Transverse colon (tissue), 4 donors: Measurements from ENCODE around the gene KIF16B. TPM values are rescaled to one million over a fixed set of nuclear protein-coding genes. Genes with fewer than 3 reads are reported as not detected.

ENCODE experiments used
- DNase-seq: peaks from one replicate; pipeline ENCODE4 v3.0.0-alpha.2; 2019
- H3K27ac ChIP-seq, 4 donors: fragments of 200-600 bp; sonication (generic); 2 replicates each; pipeline ENCODE4 v1.5.1; 2016 to 2018; ENCODE audit warnings: inconsistent platforms in 4 of 4
- H3K27me3 ChIP-seq: fragments of 200-600 bp; sonication (generic); 2 replicates; pipeline ENCODE4 v1.5.1; 2017; ENCODE audit warnings: inconsistent platforms
- H3K36me3 ChIP-seq, 4 donors: fragments of 200-600 bp; sonication (generic); 2 replicates each; pipeline ENCODE4 v1.5.1; 2017 to 2019; ENCODE audit warnings: inconsistent platforms in 4 of 4
- H3K4me1 ChIP-seq, 4 donors: fragments of 200-600 bp; sonication (generic); 2 replicates each; pipeline ENCODE4 v1.5.1; 2017 to 2020; ENCODE audit warnings: inconsistent platforms in 4 of 4
- H3K4me3 ChIP-seq, 4 donors: fragments of 200-600 bp; sonication (generic); 1 replicate in 1 of 4; 2 replicates in 3 of 4; pipeline versions ENCODE4 v1.5.1 to v1.6.1; 2017 to 2019; ENCODE audit warnings: inconsistent platforms in 4 of 4
- H3K9me3 ChIP-seq, 2 donors: fragments of 200-600 bp; sonication (generic); 2 replicates each; pipeline ENCODE4 v1.5.1; 2017 to 2019; ENCODE audit warnings: inconsistent platforms in 2 of 2
- EP300 ChIP-seq: sonication (generic); formaldehyde crosslinking; IDR thresholded peaks from one replicate; pipeline ENCODE4 v1.6.1; 2017; ENCODE audit warnings: antibody characterized with exemption, low read depth
- POLR2A ChIP-seq: fragments of 450-650 bp; IDR thresholded peaks from one replicate; pipeline ENCODE4 v1.6.1; 2016; ENCODE audit warnings: antibody characterized with exemption, mild to moderate bottlenecking, moderate library complexity
- POLR2AphosphoS5 ChIP-seq, 3 donors: sonication (generic); formaldehyde crosslinking; IDR thresholded peaks; one replicate each; pipeline ENCODE4 v1.6.1; 2016; ENCODE audit warnings: antibody characterized with exemption in 3 of 3
- WGBS, 2 donors: methylation state at CpG; one replicate each; pipeline ENCODE4 v1.1.5; 2018; ENCODE audit warnings: low coverage in 1 of 2; 5-methylcytosine and 5-hydroxymethylcytosine counted together
- in situ Hi-C, 4 donors: fragments of 200-750 bp; cut with MboI; loops; one replicate each; pipeline versions ENCODE4 v1.15.0 to v1.15.1; 2017; ENCODE audit warnings: low sequenced_read_pairs in 3 of 4, low pct_ligation_motif_present in 1 of 4, low pct_unique_long_range_greater_than_20kb in 1 of 4
- intact Hi-C: fragments of 100-400 bp; cut with DNase I; formaldehyde crosslinking; loops from one replicate; pipeline ENCODE4 v1.15.1; 2023; ENCODE audit warnings: low total_unique reads
- total RNA-seq, 4 donors: library from RNA; depleted of rRNA; stranded (reverse); fragments of >200 nt; gene quantifications; one replicate each; pipeline ENCODE4 v1.1.0, GENCODE V29; 2016
- TF ChIP-seq, protein P1 (sequence below), 5 experiments: fragments of 200-600 bp in 3 of 5; fragments of 450-650 bp in 2 of 5; sonication (generic) in 3 of 5; IDR thresholded peaks; 1 replicate in 2 of 5; 2 replicates in 3 of 5; pipeline ENCODE4 v1.5.1; 2016 to 2017; ENCODE audit warnings: antibody characterized with exemption in 5 of 5, inconsistent platforms in 3 of 5, mild to moderate bottlenecking in 2 of 5, moderate library complexity in 1 of 5

KIF16B gene
- total RNA-seq, 4 donors from 2014 or later, result 82.7 to 154 (median 90.1) TPM

GRCh38 chr20:16432466-16433292 lies 140.6 kb downstream of the KIF16B start:
- WGBS, 2 donors, result 87 to 95% methylated on average over 8 of the region's 8 CpGs
- no peaks in the 10 kb centered on the region for H3K4me1 ChIP-seq
- TF ChIP-seq, protein P1, sequence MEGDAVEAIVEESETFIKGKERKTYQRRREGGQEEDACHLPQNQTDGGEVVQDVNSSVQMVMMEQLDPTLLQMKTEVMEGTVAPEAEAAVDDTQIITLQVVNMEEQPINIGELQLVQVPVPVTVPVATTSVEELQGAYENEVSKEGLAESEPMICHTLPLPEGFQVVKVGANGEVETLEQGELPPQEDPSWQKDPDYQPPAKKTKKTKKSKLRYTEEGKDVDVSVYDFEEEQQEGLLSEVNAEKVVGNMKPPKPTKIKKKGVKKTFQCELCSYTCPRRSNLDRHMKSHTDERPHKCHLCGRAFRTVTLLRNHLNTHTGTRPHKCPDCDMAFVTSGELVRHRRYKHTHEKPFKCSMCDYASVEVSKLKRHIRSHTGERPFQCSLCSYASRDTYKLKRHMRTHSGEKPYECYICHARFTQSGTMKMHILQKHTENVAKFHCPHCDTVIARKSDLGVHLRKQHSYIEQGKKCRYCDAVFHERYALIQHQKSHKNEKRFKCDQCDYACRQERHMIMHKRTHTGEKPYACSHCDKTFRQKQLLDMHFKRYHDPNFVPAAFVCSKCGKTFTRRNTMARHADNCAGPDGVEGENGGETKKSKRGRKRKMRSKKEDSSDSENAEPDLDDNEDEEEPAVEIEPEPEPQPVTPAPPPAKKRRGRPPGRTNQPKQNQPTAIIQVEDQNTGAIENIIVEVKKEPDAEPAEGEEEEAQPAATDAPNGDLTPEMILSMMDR (IDR thresholded peaks at IDR 0.05), result no peak
- TF ChIP-seq POLR2A (no peak), POLR2AphosphoS5 (IDR thresholded peaks at IDR 0.05) (no peak), EP300 (no peak)
- no peak overlapping the region for H3K4me3 ChIP-seq
- DNase-seq, result no peak
- no peaks in the 10 kb centered on the region for H3K27me3 ChIP-seq
- no peak overlapping the region for H3K27ac ChIP-seq
- peaks cover 0 to 10% (median 0%) of the 10 kb centered on the region in 4 donors for H3K36me3 ChIP-seq
- in situ Hi-C loops, result no loop called here
- intact Hi-C loops, result no loop called here
- no peaks in the 10 kb centered on the region for H3K9me3 ChIP-seq

- Histone ChIP-seq H3K27ac (no peak overlapping the region), H3K36me3 (peaks cover 0 to 33% (median 14%) of the 10 kb centered on the region in 4 donors), H3K9me3 (no peaks in the 10 kb centered on the region), H3K27me3 (no peaks in the 10 kb centered on the region), H3K4me3 (no peak overlapping the region), H3K4me1 (no peaks in the 10 kb centered on the region)
- in situ Hi-C loops (no loop called here), intact Hi-C loops (loop anchor here (5.0 kb wide), 1 partner anchor 534 kb away; no protein-coding TSS in a partner anchor)
- no peak for DNase-seq
- WGBS, 2 donors, result 100% methylated on average over 1 of the region's 1 CpG
- TF ChIP-seq, protein P1 (IDR thresholded peaks at IDR 0.05), result no peak
- no peak for TF ChIP-seq EP300
- no peak for TF ChIP-seq POLR2AphosphoS5 (IDR thresholded peaks at IDR 0.05)
- TF ChIP-seq POLR2A, result no peak
These were observed 145.1 kb downstream of the KIF16B start for GRCh38 chr20:16428112-16428511.

DNA sequence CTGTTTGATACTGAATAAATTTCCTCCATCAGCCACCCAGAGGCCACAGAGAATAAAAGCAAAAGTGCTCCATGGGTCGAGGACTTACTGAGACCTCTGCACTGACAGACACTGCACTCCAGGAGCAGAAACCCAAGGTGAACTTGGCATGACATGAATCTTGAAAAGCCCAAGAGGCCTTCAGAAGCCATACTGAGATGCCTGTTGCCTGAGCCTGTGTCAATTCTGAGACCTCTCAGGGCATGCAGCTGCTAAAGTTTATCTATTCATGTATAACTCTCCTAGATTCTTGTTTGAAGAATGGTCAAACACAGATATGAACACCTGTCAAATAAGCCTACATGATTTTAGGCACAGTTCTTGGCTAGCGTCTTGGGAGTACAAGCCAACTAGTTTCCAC lies 145.7 kb downstream of the KIF16B start:
- Histone ChIP-seq H3K36me3 (peaks cover 0 to 39% (median 14%) of the 10 kb centered on the region in 4 donors), H3K27me3 (no peaks in the 10 kb centered on the region), H3K4me3 (no peak overlapping the region), H3K27ac (no peak overlapping the region), H3K9me3 (no peaks in the 10 kb centered on the region), H3K4me1 (no peaks in the 10 kb centered on the region)
- 77 to 88% methylated on average over 1 to 2 of the region's 2 CpGs for WGBS, 2 donors
- in situ Hi-C loops (no loop called here), intact Hi-C loops (loop anchor here (5.0 kb wide), 1 partner anchor 535 kb away; no protein-coding TSS in a partner anchor)
- no peak for TF ChIP-seq EP300
- TF ChIP-seq, protein P1 (IDR thresholded peaks at IDR 0.05), result no peak
- DNase-seq, result no peak

GRCh38 chr20:16424780-16425179 lies 148.5 kb downstream of the KIF16B start:
- Histone ChIP-seq H3K4me3 (no peak overlapping the region), H3K27me3 (no peaks in the 10 kb centered on the region), H3K4me1 (no peaks in the 10 kb centered on the region), H3K36me3 (peaks cover 0 to 43% (median 14%) of the 10 kb centered on the region in 4 donors), H3K27ac (no peak overlapping the region), H3K9me3 (no peaks in the 10 kb centered on the region)
- TF ChIP-seq EP300 (no peak), POLR2AphosphoS5 (IDR thresholded peaks at IDR 0.05) (no peak), POLR2A (no peak)
- TF ChIP-seq, protein P1 (IDR thresholded peaks at IDR 0.05), result no peak
- no peak for DNase-seq
- in situ Hi-C loops (no loop called here), intact Hi-C loops (loop anchor here (5.0 kb wide), 1 partner anchor 538 kb away; no protein-coding TSS in a partner anchor)
- 73% methylated on average over 1 of the region's 1 CpG; no CpG with 5 or more reads in 1 of the 2 donors for WGBS, 2 donors
